ENCODE results near the gene PRKD1.

PRKD1 gene

GRCh38 chr14:29927376-29928116 is at the start of gene PRKD1:
Gene PRKD1, minus strand, starts transcription at chr14:29927847.
- DNase-seq (ENCODE audit: low read depth) = no peak

- no peak for DNase-seq (ENCODE audit: low read depth)
Observed at GRCh38 chr14:29971101-29971500, 43.5 kb upstream of the PRKD1 start.

DNA sequence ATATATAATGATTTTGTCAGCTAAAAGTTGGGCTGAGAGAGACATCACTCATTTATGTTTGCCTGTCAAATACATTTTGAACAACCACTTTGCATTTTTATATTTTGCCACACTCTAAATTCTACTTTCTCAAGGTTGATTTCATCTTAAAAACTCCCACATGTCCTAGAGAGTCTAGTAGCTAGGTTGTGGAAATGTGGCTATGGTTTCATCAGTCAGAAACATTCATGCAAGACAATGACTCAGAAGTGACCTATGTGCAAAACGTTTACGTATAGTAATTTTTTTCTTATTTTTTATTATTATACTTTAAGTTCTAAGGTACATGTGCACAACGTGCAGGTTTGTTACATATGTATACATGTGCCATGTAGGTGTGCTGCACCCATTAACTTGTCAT is 27.4 kb upstream of the PRKD1 start:
- no peak for DNase-seq (ENCODE audit: low read depth)

DNA sequence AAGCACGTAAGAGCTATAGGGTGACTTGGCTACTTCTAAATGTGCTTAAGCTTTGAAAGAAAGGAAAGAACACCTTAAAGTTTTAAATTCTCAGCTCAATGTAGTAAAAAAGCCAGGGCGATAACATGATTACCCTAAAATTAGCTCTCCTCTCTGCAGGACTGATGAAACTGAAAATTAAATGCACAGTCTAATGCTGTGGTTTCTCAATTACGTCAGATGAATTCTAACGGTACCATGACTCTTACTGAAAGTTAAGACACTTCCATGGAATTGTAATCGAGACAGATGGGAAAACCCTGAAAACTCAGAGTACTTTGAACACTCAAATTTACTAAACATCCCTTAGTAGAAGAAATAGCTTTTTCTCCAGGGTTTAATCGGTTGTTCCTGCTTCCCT is 25.9 kb upstream of the PRKD1 start:
- no peak for DNase-seq (ENCODE audit: low read depth)

GRCh38 chr14:29944091-29944490 is 16.4 kb upstream of the PRKD1 start:
- no peak for DNase-seq (ENCODE audit: low read depth)

- no peak for DNase-seq (ENCODE audit: low read depth)
Observed at GRCh38 chr14:29941401-29941800, 13.8 kb upstream of the PRKD1 start.

- no peak for DNase-seq (ENCODE audit: low read depth)
Observed at GRCh38 chr14:29940482-29940881, 12.8 kb upstream of the PRKD1 start.

- no peak for DNase-seq (ENCODE audit: low read depth)
Observed at GRCh38 chr14:29937116-29937515, 9.5 kb upstream of the PRKD1 start.

DNA sequence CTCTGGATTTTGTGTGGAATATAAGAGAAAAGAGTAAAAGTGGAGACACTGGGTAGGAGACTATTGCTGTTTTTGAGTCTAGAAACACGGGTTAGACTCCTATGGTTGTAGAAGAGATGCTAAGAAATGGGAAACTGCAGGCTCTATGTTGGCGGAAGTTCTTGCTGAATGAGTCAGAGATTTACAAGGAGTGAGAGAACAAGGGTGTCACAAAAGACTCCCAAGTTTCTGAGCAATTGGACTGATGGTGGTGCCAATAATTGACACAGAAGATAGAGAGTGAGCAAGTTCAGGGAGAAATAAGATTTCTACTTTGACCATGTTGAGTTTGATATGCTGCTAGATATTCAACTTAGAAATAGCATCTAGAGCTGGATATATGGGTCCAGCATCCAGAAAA is 2.6 kb upstream of the PRKD1 start:
- DNase-seq (ENCODE audit: low read depth) = no peak

DNA sequence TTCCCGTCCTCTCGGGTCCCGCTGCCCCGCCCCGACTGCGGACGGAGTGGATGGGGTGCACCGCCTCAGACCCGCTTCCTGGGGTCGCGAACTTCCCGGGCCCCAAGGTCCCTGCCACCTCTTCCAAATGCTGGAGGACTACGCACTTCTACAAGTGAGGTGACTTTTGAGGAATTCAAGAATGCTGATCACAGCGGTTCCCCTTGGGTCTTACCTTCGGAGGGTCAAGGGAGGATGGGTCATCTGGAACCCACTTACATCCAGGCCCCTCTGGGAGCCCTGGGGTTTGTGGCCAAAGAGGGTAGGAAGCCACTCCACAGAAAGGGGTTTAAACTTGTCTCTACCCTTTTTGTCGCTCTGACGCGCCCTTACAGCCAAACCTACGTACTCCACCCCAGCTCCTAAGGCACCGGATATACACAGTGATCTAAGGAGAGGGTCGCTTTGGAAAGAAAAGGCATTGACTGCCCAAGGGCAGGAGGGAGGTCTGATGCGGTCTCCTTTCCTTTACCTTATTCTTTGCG is 532 bp upstream of the PRKD1 start:
- no peak for DNase-seq (ENCODE audit: low read depth)

- no peak for DNase-seq (ENCODE audit: low read depth)
Observed at GRCh38 chr14:29926701-29927375, 809 bp downstream of the PRKD1 start.

GRCh38 chr14:29926228-29926627 is 1.4 kb downstream of the PRKD1 start:
- no peak for DNase-seq (ENCODE audit: low read depth)

- DNase-seq (ENCODE audit: low read depth) = no peak
Observed at GRCh38 chr14:29925736-29926135, 1.9 kb downstream of the PRKD1 start.

DNA sequence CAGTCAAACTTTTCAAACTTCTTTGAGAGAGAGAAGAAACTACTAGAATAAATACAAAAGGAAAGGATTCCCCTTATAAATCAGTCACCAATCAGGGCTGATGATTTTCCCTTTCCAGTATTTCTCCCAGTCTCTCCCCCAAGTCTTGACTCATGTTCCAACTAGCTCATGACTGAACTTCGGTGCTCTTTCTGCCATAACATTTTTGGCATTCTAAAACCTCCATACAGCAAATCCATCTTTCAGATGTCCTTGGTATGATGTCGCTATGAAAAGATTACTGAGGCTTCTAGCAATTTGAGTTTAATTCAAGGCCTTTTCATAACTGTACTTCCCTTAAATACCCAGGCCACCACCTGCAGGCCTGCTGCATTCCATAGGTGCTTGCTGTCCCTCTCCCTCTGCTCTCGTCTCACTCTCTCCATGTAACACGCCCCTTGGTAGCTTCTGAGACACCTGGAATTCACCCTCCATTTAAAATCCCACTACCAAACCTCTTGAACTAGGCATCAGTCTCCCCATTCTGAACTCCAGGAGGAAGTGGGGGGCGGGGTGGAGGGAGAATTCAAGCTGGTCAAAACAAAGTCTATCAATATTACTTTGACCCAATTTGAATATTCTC is 2.4 kb downstream of the PRKD1 start:
- no peak for DNase-seq (ENCODE audit: low read depth)

DNA sequence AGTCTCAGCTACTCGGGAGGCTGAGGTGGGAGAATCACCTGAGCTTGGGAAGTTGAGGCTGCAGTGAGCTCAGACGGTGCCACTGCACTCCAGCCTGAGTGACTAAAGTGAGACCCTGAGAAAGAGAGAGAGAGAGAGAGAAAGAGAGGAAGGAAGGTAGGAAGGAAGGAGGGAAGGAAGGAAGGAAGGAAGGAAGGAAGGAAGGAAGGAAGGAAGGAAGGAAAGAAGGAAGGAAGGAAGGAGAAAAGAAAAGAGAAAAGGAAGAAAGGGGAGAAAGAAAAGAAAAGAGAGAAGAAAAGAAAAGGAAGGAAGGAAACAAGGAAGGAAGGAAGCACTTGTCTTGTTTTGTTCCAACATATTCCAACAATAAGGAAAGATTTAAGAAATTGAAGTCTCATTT is 7.8 kb downstream of the PRKD1 start:
- no peak for DNase-seq (ENCODE audit: low read depth)

DNA sequence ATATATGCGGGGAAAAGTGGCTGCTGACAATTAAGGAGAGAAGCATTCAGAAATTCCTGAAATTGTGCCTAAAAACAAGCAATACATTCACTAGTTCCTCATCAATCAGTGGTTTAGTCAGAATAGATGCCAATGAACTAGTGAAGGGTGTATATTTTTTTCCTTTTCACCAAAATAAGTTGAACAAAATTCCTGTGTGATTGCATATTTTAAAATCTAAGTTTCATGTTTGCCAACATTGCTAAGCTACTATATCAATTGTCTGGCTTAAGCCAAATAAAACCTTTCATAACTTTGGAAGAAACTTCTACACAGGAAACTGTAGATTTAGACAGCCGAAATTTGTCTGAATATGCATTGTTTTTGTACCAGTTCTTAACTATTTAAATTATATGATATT is 8.7 kb downstream of the PRKD1 start:
- DNase-seq (ENCODE audit: low read depth) = no peak

DNA sequence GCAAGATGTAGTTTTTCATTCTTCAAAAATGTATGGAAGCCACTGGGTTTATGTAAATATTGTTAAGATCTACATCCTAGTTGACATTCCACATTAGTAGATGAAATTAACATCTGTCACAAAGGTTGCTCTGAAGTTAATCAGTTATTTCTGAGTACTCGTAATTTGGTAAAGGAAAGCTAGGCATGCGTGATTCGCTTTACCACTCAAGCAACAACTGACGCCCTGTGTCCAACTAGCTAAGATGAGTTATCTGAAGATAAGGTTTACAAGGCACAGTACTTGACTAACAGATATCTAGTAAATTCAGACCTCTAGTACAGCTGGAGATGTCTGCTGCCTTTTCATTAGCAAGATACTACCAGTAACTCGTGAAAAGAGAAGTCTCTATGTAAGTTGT is 14.1 kb downstream of the PRKD1 start:
- DNase-seq (ENCODE audit: low read depth) = no peak

- no peak for DNase-seq (ENCODE audit: low read depth)
Observed at GRCh38 chr14:29911810-29912209, 15.8 kb downstream of the PRKD1 start.

DNA sequence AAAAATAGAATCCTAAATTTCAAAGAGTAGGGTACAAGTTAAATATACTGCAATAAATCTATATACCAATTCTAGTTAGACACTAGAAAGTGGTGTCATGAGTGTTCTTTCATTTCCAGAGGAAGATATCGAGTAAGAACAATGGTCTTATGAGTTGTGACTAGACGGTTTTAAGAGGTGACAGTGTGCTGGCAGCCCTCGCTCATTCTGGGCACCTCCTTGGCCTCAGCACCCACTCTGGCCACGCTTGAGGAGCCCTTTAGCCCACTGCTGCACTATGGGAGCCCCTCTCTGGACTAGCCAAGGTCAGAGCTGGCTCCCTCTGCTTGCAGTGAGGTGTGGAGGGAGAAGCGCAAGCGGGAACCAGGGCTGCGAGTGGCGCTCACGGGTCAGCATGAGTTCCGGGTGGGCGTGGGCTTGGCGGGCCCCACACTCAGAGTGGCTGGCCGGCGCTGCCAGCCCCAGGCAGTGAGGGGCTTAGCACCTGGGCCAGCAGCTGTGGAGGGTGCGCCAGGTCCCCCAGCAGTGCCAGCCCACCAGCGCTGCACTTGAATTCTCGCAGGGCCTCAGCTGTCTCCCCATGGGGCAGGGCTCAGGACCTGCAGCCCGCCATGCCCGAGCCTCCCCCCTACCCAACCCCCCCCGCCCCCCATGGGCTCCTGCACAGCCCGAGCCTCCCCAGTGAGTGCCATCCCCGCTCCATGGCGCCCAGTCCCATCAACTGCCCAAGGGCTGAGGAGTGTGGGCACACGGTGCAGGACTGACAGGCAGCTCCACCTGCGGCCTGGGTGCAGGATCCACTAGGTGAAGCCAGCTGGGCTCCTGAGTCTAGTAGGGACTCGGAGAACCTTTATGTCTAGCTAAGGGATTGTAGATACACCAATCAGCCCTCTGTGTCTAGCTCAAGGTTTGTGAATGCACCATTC is 18.7 kb downstream of the PRKD1 start:
- no peak for DNase-seq (ENCODE audit: low read depth)

GRCh38 chr14:29906256-29906870 is 21.3 kb downstream of the PRKD1 start:
- no peak for DNase-seq (ENCODE audit: low read depth)

- no peak for DNase-seq (ENCODE audit: low read depth)
Observed at GRCh38 chr14:29905543-29905942, 22.1 kb downstream of the PRKD1 start.
